Measurements from ENCODE around the gene MCF2L2. TPM values are rescaled to one million over a fixed set of nuclear protein-coding genes. Genes with fewer than 3 reads are reported as not detected.
"Not testable (repeated sequence)": the region's sequence is repeated elsewhere in the genome, so short reads cannot be mapped to it uniquely, and the experiment has no call there.

MCF2L2 gene
- total and polyA plus RNA-seq, 2 donors (not counting 1 experiment from before 2014, with no cell fraction given): 0.03 to 1.6 TPM

GRCh38 chr3:183442994-183443393 is 14.6 kb upstream of the MCF2L2 start:
- intact Hi-C loops (cut with micrococcal nuclease): no loop called here
- WGBS (ENCODE audit: insufficient coverage): no CpG with 5 or more reads among the region's 1 CpG
- POLR2A ChIA-PET: no interaction called here
- Histone ChIP-seq H3K27me3 (replicated peaks in 1 of 4; ENCODE audit: control extremely low read depth in 1 of 4, control insufficient read depth in 3 of 4, insufficient read depth in 4 of 4, low read length in 3 of 4) (peaks cover 0 to 6% (median 0%) of the 10 kb centered on the region in 4 experiments), H3K79me2 (ENCODE audit: control insufficient read depth, insufficient read depth, low read length) (no peaks in the 10 kb centered on the region), H3K9ac (ENCODE audit: low read length) (no peak overlapping the region), H3K4me2 (replicated peaks; ENCODE audit: low read depth, low read length, poor library complexity, severe bottlenecking) (no peak overlapping the region), H4K20me1 (ENCODE audit: control insufficient read depth, insufficient read depth, low read length, poor library complexity, severe bottlenecking) (no peaks in the 10 kb centered on the region), H3K36me3 (replicated peaks in 1 of 2; ENCODE audit: control extremely low read depth in 1 of 2, control insufficient read depth in 1 of 2, extremely low read depth in 1 of 2, insufficient read depth in 2 of 2, low read length in 1 of 2) (no peaks in the 10 kb centered on the region), H2AFZ (ENCODE audit: insufficient read depth, low read depth, low read length, poor library complexity, severe bottlenecking) (no peak overlapping the region), H3K9me3 (ENCODE audit: control extremely low read depth in 1 of 3, control insufficient read depth in 2 of 3, insufficient read depth in 1 of 3, low read length in 2 of 3) (peaks cover 3 to 18% (median 10%) of the 10 kb centered on the region in 3 donors), H3K4me3 (ENCODE audit: control extremely low read depth in 1 of 5, extremely low read depth in 1 of 5, insufficient read depth in 1 of 5, low read depth in 2 of 5, low read length in 4 of 5) (no peak overlapping the region), H3K27ac (ENCODE audit: low read length in 2 of 2) (no peak overlapping the region), H3K4me1 (ENCODE audit: control insufficient read depth in 2 of 2, insufficient read depth in 2 of 2, low read length in 2 of 2) (peaks cover 2 to 7% of the 10 kb centered on the region in 2 donors)
- no peak overlapping the region for H3K27ac Mint-ChIP-seq
- peaks cover 11% of the 10 kb centered on the region for H3K4me1 Mint-ChIP-seq
- peaks cover 16% of the 10 kb centered on the region for H3K9me3 Mint-ChIP-seq (ENCODE audit: insufficient read depth)
- no peak for TF ChIP-seq EZH2 (IDR thresholded peaks at IDR 0.05; ENCODE audit: borderline replicate concordance, insufficient read depth, low read depth, low read length, poor library complexity, severe bottlenecking)
- no peak for TF ChIP-seq CTCF (IDR thresholded peaks at IDR 0.05)
- ATAC-seq (ENCODE audit: low read depth) (no peak), DNase-seq (no peak)
- no peak overlapping the region for H3K4me3 Mint-ChIP-seq
- CTCF ChIA-PET: no interaction called here
- H3K27me3 Mint-ChIP-seq: no peaks in the 10 kb centered on the region

DNA sequence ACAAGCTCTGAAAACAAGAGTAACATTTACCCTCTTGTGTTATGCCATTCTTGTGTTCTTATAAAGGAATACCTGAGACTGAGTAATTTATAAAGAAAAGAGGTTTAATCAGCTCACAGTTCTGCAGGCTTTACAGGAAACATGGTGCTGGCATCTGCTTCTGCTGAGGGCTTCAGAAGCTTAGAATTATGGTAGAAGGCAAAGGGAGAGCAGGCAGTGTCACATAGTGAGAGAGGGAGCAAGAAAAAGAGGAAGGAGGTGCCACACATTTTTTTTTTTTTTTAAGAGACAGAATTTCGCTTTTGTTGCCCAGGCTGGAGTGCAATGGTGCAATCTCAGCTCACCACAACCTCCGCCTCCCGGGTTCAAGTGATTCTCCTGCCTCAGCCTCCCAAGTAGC is 12.1 kb upstream of the MCF2L2 start:
- CTCF ChIA-PET; H4K20me1 ChIP-seq (ENCODE audit: control insufficient read depth, insufficient read depth, low read length, poor library complexity, severe bottlenecking); H3K4me3 ChIP-seq (ENCODE audit: control extremely low read depth in 1 of 5, extremely low read depth in 1 of 5, insufficient read depth in 1 of 5, low read depth in 2 of 5, low read length in 4 of 5); H3K4me3 Mint-ChIP-seq; H3K9ac ChIP-seq (ENCODE audit: low read length); H3K4me2 ChIP-seq (replicated peaks; ENCODE audit: low read depth, low read length, poor library complexity, severe bottlenecking); H3K27me3 ChIP-seq (replicated peaks in 1 of 4; ENCODE audit: control extremely low read depth in 1 of 4, control insufficient read depth in 3 of 4, insufficient read depth in 4 of 4, low read length in 3 of 4); H2AFZ ChIP-seq (ENCODE audit: insufficient read depth, low read depth, low read length, poor library complexity, severe bottlenecking); H3K4me1 ChIP-seq (ENCODE audit: control insufficient read depth in 2 of 2, insufficient read depth in 2 of 2, low read length in 2 of 2); H3K36me3 ChIP-seq (replicated peaks in 1 of 2; ENCODE audit: control extremely low read depth in 1 of 2, control insufficient read depth in 1 of 2, extremely low read depth in 1 of 2, insufficient read depth in 2 of 2, low read length in 1 of 2); H3K27me3 Mint-ChIP-seq; H3K79me2 ChIP-seq (ENCODE audit: control insufficient read depth, insufficient read depth, low read length); H3K27ac ChIP-seq (ENCODE audit: low read length in 2 of 2); H3K27ac Mint-ChIP-seq; DNase-seq; intact Hi-C loops (cut with micrococcal nuclease); ATAC-seq (ENCODE audit: low read depth): not testable (repeated sequence)
- peaks cover 3 to 18% (median 5%) of the 10 kb centered on the region in 3 donors for H3K9me3 ChIP-seq (ENCODE audit: control extremely low read depth in 1 of 3, control insufficient read depth in 2 of 3, insufficient read depth in 1 of 3, low read length in 2 of 3)
- Mint-ChIP-seq H3K4me1 (peaks cover 11% of the 10 kb centered on the region), H3K9me3 (ENCODE audit: insufficient read depth) (peaks cover 16% of the 10 kb centered on the region)
- WGBS (ENCODE audit: insufficient coverage): no CpG with 5 or more reads among the region's 3 CpGs
- POLR2A ChIA-PET: interaction anchor here (0.7 kb wide), 2 partner anchors 87 to 105 kb away, joined by 3 to 4 read pairs; no protein-coding TSS in a partner anchor

Data from B cell (primary cell).